Ascending aorta (tissue), 2 donors: Measurements from ENCODE around the gene CARNS1. TPM values are rescaled to one million over a fixed set of nuclear protein-coding genes. Genes with fewer than 3 reads are reported as not detected.

Experiments
- DNase-seq, 2 donors: peaks; one replicate each; pipeline ENCODE4 v3.0.0-alpha.2; 2019; ENCODE audit warnings: low spot score in 2 of 2
- H3K27ac ChIP-seq, 2 donors: fragments of 200-600 bp; sonication (generic); one replicate each; pipeline ENCODE4 v1.5.1; 2016 to 2017; ENCODE audit warnings: mild to moderate bottlenecking in 1 of 2
- H3K27me3 ChIP-seq: fragments of 200-600 bp; sonication (generic); one replicate; pipeline ENCODE4 v1.5.1; 2017
- H3K36me3 ChIP-seq, 2 donors: fragments of 200-600 bp; sonication (generic); one replicate each; pipeline ENCODE4 v1.5.1; 2016
- H3K4me1 ChIP-seq, 2 donors: fragments of 200-600 bp; sonication (generic); one replicate each; pipeline ENCODE4 v1.5.1; 2016 to 2017; ENCODE audit warnings: mild to moderate bottlenecking in 1 of 2
- H3K4me3 ChIP-seq, 2 donors: fragments of 200-600 bp; sonication (generic); one replicate each; pipeline ENCODE4 v1.5.1; 2016 to 2017; ENCODE audit warnings: mild to moderate bottlenecking in 1 of 2
- H3K9me3 ChIP-seq, 2 donors: fragments of 200-600 bp; sonication (generic); one replicate each; pipeline ENCODE4 v1.5.1; 2016
- intact Hi-C: fragments of 100-400 bp; cut with DNase I; formaldehyde crosslinking; loops from one replicate; pipeline ENCODE4 v1.15.1; 2023
- total RNA-seq: library from RNA; depleted of rRNA; stranded (reverse); fragments of >200 nt; gene quantifications from one replicate; pipeline ENCODE4 v1.1.0, GENCODE V29; 2016
- TF ChIP-seq, protein P1 (sequence below), 3 experiments: fragments of 200-600 bp in 2 of 3; fragments of 450-650 bp in 1 of 3; sonication (generic) in 2 of 3; IDR thresholded peaks; one replicate each; pipeline ENCODE4 v1.5.1; 2016 to 2019; ENCODE audit warnings: antibody characterized with exemption in 3 of 3, mild to moderate bottlenecking in 1 of 3, moderate library complexity in 1 of 3

CARNS1 gene
- total RNA-seq, 1 donor from 2014 or later = 6.0 TPM

DNA sequence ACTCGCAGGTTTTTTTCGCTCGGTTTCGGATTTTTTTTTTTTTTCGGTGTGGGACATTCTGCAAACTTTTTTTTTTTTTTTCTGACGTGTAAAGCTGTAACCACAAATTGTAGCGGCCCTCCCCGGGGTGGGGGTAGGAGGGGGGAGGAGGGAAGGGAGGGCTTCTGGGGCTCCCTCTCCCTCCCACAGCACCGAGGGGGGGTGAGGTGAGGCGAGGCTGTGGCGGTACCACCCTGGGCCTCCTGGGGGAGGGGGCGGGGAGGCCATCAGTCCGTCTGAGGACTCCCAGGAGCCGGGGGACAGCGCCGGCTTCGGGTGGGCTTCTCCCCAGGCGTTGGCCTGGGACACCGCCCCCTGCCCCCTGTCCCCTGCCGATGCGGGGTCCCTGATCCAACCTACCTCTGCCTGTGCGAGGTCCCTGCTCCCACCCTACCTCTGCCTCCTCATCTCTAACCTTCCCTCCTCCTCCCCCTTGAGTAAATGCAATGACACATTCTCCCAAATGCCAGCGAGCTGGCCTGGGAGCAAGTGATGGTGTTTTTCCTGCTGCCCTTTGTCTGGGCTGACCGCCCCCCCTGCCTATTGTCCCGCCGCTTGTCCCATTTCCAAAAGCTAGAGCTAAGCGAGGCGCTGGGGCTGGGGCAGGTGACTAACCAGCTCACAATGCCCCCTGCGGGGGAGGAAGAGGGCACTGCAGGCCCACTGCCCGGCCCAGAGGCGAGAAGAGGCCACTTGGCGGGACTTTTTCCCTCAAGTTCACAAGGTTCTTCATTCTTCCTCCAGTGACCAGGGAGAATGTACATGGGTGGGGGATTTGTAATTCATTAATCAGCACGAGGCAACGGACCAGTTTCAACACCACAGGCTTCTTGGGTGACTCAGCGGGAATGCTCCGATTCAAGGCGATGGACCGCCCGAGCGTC is 41.6 kb upstream of the CARNS1 start:
- H3K4me3 ChIP-seq = peak overlapping the region; percentile 97
- H3K27ac ChIP-seq = peak overlapping the region; percentile 97 to 98
- no peaks in the 10 kb centered on the region for H3K9me3 ChIP-seq
- no peaks in the 10 kb centered on the region for H3K27me3 ChIP-seq
- intact Hi-C loops = loop anchor here (1.0 kb wide), 2 partner anchors 17 to 21 kb away; partner anchors contain the start of genes POLD4 and RAD9A
- TF ChIP-seq, protein P1, sequence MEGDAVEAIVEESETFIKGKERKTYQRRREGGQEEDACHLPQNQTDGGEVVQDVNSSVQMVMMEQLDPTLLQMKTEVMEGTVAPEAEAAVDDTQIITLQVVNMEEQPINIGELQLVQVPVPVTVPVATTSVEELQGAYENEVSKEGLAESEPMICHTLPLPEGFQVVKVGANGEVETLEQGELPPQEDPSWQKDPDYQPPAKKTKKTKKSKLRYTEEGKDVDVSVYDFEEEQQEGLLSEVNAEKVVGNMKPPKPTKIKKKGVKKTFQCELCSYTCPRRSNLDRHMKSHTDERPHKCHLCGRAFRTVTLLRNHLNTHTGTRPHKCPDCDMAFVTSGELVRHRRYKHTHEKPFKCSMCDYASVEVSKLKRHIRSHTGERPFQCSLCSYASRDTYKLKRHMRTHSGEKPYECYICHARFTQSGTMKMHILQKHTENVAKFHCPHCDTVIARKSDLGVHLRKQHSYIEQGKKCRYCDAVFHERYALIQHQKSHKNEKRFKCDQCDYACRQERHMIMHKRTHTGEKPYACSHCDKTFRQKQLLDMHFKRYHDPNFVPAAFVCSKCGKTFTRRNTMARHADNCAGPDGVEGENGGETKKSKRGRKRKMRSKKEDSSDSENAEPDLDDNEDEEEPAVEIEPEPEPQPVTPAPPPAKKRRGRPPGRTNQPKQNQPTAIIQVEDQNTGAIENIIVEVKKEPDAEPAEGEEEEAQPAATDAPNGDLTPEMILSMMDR (IDR thresholded peaks at IDR 0.05) = peak; percentile 30 to 61 (median 55)
- peak; percentile 74 to 97 for DNase-seq
- H3K4me1 ChIP-seq = peaks cover 0 to 34% of the 10 kb centered on the region in 2 donors
- H3K36me3 ChIP-seq = no peaks in the 10 kb centered on the region

DNA sequence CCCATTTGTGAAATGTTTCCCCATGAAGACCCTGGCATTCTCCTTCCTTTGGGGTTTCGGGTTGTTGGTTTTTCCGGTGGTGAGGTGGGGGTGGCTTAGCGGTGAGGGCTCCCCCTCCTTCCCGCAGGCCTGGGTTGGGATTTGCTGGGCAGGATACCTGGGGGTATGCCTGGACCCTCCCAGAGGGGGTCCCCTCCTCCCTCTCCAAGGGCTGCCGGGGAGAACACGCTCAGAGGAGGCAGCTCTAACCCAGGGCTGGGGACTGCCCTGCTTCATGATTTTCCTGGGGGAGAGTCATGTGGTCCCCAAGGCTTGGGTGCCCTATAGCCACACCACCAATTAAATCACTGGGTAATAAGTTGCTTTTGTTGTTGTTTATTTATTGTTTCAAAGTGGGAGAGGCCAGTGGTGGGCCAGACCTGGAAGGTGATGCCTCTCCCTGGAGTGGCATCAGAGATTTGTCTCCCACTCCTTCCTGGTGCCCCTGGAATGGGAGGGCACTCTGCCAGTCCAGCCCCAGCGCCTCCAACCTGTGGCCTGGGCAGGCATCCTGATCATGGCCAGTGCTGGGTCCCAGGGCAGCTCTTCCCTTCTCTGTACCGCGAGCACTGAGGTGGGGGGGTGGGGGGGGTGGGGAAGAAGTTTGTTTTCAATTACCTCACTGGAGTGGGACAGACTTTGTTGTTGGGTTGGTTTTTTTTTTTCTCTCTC is 40.8 kb upstream of the CARNS1 start:
- Histone ChIP-seq H3K4me3 (peak overlapping the region; percentile 97), H3K9me3 (no peaks in the 10 kb centered on the region), H3K27ac (peak overlapping the region; percentile 97 to 98), H3K4me1 (peaks cover 0 to 34% of the 10 kb centered on the region in 2 donors), H3K27me3 (no peaks in the 10 kb centered on the region), H3K36me3 (no peaks in the 10 kb centered on the region)
- intact Hi-C loops = loop anchor here (1.0 kb wide), 2 partner anchors 17 to 21 kb away; partner anchors contain the start of genes POLD4 and RAD9A
- no peak for DNase-seq
- TF ChIP-seq, protein P1 (IDR thresholded peaks at IDR 0.05) = no peak

DNA sequence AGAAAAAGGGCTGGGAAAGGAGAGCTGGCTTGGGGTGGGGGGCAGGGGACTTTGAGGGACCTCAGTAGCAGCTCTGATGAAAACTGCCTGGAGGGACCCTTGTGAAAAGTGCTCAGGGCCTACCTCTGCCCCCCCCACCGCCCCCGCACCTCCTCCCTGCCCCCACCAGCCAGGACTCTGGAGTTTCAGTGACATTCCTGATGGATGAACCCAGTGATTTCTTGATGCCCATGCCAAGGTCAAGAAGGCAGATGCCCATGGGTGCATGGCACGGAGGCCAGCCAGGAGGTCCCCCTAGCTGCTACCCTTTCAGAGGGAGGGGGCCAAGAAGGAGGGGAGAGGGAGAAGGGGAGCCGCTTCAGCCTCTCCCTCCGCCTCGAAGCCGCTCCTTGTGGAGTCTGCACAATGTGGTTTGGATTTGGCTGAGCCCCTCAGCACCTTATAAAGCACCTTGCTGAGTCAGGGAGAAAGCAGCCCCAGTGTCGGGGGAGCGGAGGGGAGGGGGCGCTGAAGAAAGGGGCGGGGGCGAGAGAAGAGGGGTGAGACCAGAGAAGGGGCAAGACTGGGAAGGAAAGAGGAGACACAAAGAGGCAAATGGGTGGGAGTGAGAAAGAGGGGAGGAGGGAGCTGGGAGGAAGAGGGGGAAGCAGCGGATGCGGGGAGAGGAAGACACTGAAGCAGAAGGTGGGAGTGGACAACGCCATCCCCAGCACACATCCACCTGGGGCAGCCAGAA is 40.0 kb upstream of the CARNS1 start:
- TF ChIP-seq, protein P1 (IDR thresholded peaks at IDR 0.05) = no peak
- DNase-seq = no peak
- H3K36me3 ChIP-seq = no peaks in the 10 kb centered on the region

DNA sequence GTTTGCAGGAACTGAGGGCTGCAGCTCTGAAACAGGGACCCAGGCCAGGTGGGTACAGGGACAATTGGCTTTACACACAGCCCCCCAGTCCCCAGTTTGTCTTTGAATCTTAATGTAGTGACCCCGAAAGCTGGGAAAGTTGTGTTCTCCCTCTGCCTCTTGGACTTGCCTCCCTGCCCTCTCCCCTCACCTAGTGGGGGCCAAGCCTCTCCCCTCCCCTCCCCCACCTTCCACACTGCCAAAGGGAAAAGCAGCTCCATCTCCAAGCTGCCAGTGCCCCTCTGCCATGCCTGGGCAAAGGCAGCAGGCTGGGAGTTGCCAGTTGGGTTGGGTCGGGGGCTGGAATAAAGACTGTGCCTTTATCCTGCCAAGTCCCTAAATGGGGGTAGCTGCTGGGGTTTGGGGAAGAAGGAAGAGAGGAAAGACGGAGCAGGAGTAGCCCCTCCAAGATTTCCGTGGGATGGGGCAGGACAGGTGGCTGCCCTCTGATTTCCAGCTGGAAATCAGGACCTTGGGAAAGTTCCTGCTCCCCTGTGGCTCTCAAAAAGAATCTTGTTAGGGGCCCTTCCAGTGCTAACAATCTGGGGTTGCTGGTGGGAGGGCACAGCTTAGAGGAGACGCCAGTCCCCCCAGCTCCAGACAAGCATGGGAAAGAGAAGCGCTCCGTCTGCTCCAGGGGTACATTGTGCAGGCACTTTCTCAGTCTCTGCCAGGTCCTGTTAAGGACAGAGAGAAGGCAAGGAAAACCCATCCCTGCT is 39.2 kb upstream of the CARNS1 start:
- Histone ChIP-seq H3K27me3 (no peaks in the 10 kb centered on the region), H3K4me3 (no peak overlapping the region), H3K36me3 (no peaks in the 10 kb centered on the region), H3K4me1 (peaks cover 0 to 22% of the 10 kb centered on the region in 2 donors), H3K9me3 (no peaks in the 10 kb centered on the region), H3K27ac (no peak overlapping the region)
- TF ChIP-seq, protein P1 (IDR thresholded peaks at IDR 0.05) = no peak
- intact Hi-C loops = no loop called here
- no peak for DNase-seq

More for the DNA sequence above, 40.0 kb upstream of the CARNS1 start:
- intact Hi-C loops = no loop called here
- no peaks in the 10 kb centered on the region for H3K27me3 ChIP-seq
- H3K9me3 ChIP-seq = no peaks in the 10 kb centered on the region
- no peak overlapping the region for H3K4me3 ChIP-seq
- peaks cover 0 to 30% of the 10 kb centered on the region in 2 donors for H3K4me1 ChIP-seq
- H3K27ac ChIP-seq = peak overlapping the region in 1 of 2 donors; percentile 98
